Common myeloid progenitor, CD34-positive (primary cell): ENCODE measurements around the gene ELOVL1.

ENCODE experiments used
- CTCF ChIA-PET: fragments of 350-600 bp; sonication (Branson Sonifier 250); formaldehyde crosslinking; loops from one replicate; lab custom pipeline; 2021; ENCODE audit warnings: antibody characterized with exemption; lab: Charles Lee
- POLR2A ChIA-PET: fragments of 350-600 bp; sonication (Branson Sonifier 250); formaldehyde crosslinking; loops from one replicate; lab custom pipeline; 2021; ENCODE audit warnings: antibody characterized with exemption; lab: Charles Lee
- DNase-seq, 3 donors: peaks; one replicate each; pipeline versions ENCODE4 v3.0.0 to v3.0.0-alpha.2; 2013
- H3K27ac ChIP-seq, 2 experiments: 1 replicate in 1 of 2; 2 replicates in 1 of 2; pipeline ENCODE4 v1.7.0; 2013; ENCODE audit warnings: inconsistent platforms in 2 of 2, low read length in 2 of 2, mild to moderate bottlenecking in 2 of 2, low read depth in 1 of 2, moderate library complexity in 1 of 2; ENCODE audit not compliant: severe bottlenecking in 2 of 2, insufficient read depth in 1 of 2, poor library complexity in 1 of 2
- H3K27me3 ChIP-seq, 5 experiments: replicated peaks in 2 of 5; 1 replicate in 3 of 5; 2 replicates in 2 of 5; pipeline versions ENCODE4 v1.6.1 to v1.7.0; 2013; ENCODE audit warnings: low read length in 4 of 5, mild to moderate bottlenecking in 2 of 5, moderate library complexity in 2 of 5, inconsistent platforms in 1 of 5; ENCODE audit not compliant: insufficient read depth in 5 of 5, control insufficient read depth in 4 of 5
- H3K36me3 ChIP-seq, 4 experiments: 1 replicate in 2 of 4; 2 replicates in 2 of 4; pipeline versions ENCODE4 v1.6.1 to v1.7.0; 2013; ENCODE audit warnings: low read length in 3 of 4, control low read depth in 1 of 4, mild to moderate bottlenecking in 1 of 4; ENCODE audit not compliant: control insufficient read depth in 4 of 4, insufficient read depth in 4 of 4
- H3K4me1 ChIP-seq, 4 experiments: 1 replicate in 3 of 4; 2 replicates in 1 of 4; pipeline versions ENCODE4 v1.6.1 to v1.7.1; 2013; ENCODE audit warnings: low read length in 3 of 4, mild to moderate bottlenecking in 3 of 4, control low read depth in 1 of 4, inconsistent platforms in 1 of 4, moderate library complexity in 1 of 4; ENCODE audit not compliant: control insufficient read depth in 4 of 4, insufficient read depth in 4 of 4; ENCODE audit errors: control extremely low read depth in 1 of 4
- H3K4me3 ChIP-seq, 7 experiments: 1 replicate in 4 of 7; 2 replicates in 3 of 7; pipeline versions ENCODE4 v1.5.1 to v1.7.0; 2013; ENCODE audit warnings: mild to moderate bottlenecking in 7 of 7, low read length in 6 of 7, moderate library complexity in 6 of 7, inconsistent platforms in 2 of 7, low read depth in 2 of 7, control low read depth in 1 of 7; ENCODE audit not compliant: insufficient read depth in 4 of 7, control insufficient read depth in 1 of 7; ENCODE audit errors: extremely low read depth in 1 of 7
- H3K9me3 ChIP-seq, 5 experiments: 1 replicate in 4 of 5; 2 replicates in 1 of 5; pipeline versions ENCODE4 v1.6.1 to v1.7.1; 2013; ENCODE audit warnings: low read length in 4 of 5, mild to moderate bottlenecking in 2 of 5, inconsistent platforms in 1 of 5, low read depth in 1 of 5, moderate library complexity in 1 of 5; ENCODE audit not compliant: control insufficient read depth in 4 of 5, insufficient read depth in 2 of 5; ENCODE audit errors: control extremely low read depth in 1 of 5
- WGBS: methylation state at CpG from one replicate; pipeline ENCODE4 v1.1.5; 2013; ENCODE audit not compliant: insufficient coverage; 5-methylcytosine and 5-hydroxymethylcytosine counted together

The ELOVL1 gene

GRCh38 chr1:43383449-43383848, 15.6 kb upstream of the ELOVL1 start:
- no peak overlapping the region for H3K27ac ChIP-seq
- H3K36me3 ChIP-seq: peaks cover 22 to 65% (median 40%) of the 10 kb centered on the region in 4 experiments
- H3K9me3 ChIP-seq: no peaks in the 10 kb centered on the region
- peak in 1 of 3 donors; percentile 28 for DNase-seq
- WGBS: 100% methylated on average over 2 of the region's 2 CpGs
- no peak overlapping the region for H3K4me3 ChIP-seq
- ChIA-PET POLR2A (no interaction called here), CTCF (interaction anchor here (1.3 to 3.5 kb wide), 6 partner anchors 15 to 157 kb away, joined by 3 to 20 read pairs (median 5); no protein-coding TSS in a partner anchor)
- H3K4me1 ChIP-seq: peaks cover 2 to 20% (median 10%) of the 10 kb centered on the region in 4 experiments
- no peaks in the 10 kb centered on the region for H3K27me3 ChIP-seq

GRCh38 chr1:43382027-43382779, 14.4 kb upstream of the ELOVL1 start:
- no peaks in the 10 kb centered on the region for H3K9me3 ChIP-seq
- POLR2A ChIA-PET: interaction anchor here (0.5 kb wide), 1 partner anchor 543 kb away, joined by 3 read pairs; no protein-coding TSS in a partner anchor
- H3K4me3 ChIP-seq: no peak overlapping the region
- CTCF ChIA-PET: interaction anchor here (0.7 to 3.5 kb wide), 8 partner anchors 9 to 589 kb away, joined by 3 to 20 read pairs (median 3); no protein-coding TSS in a partner anchor
- DNase-seq: no peak
- peaks cover 19 to 54% (median 39%) of the 10 kb centered on the region in 4 experiments for H3K36me3 ChIP-seq
- WGBS: 90% methylated on average over 5 of the region's 6 CpGs
- H3K27ac ChIP-seq: no peak overlapping the region
- peaks cover 2 to 16% (median 7%) of the 10 kb centered on the region in 4 experiments for H3K4me1 ChIP-seq
- H3K27me3 ChIP-seq: no peaks in the 10 kb centered on the region

- peaks cover 13 to 49% (median 35%) of the 10 kb centered on the region in 4 experiments for H3K36me3 ChIP-seq
- WGBS: 54% methylated on average over 3 of the region's 3 CpGs
- no peak overlapping the region for H3K4me3 ChIP-seq
- H3K27me3 ChIP-seq: no peaks in the 10 kb centered on the region
- peak; percentile 17 to 50 (median 49) for DNase-seq
- no peak overlapping the region for H3K27ac ChIP-seq
- H3K9me3 ChIP-seq: no peaks in the 10 kb centered on the region
- peaks cover 2 to 16% (median 7%) of the 10 kb centered on the region in 4 experiments for H3K4me1 ChIP-seq
- ChIA-PET CTCF (interaction anchor here (0.7 to 3.5 kb wide), 6 partner anchors 9 to 588 kb away, joined by 3 to 20 read pairs (median 3); no protein-coding TSS in a partner anchor), POLR2A (interaction anchor here (0.5 kb wide), 1 partner anchor 543 kb away, joined by 3 read pairs; no protein-coding TSS in a partner anchor)
Measured at GRCh38 chr1:43381612-43382011, 13.8 kb upstream of the ELOVL1 start.

GRCh38 chr1:43379476-43379875, 11.7 kb upstream of the ELOVL1 start:
- Histone ChIP-seq H3K9me3 (no peaks in the 10 kb centered on the region), H3K27ac (no peak overlapping the region), H3K4me3 (no peak overlapping the region), H3K36me3 (peaks cover 0 to 28% (median 17%) of the 10 kb centered on the region in 4 experiments), H3K4me1 (peaks cover 2 to 16% (median 7%) of the 10 kb centered on the region in 4 experiments), H3K27me3 (no peaks in the 10 kb centered on the region)
- POLR2A ChIA-PET: no interaction called here
- no peak for DNase-seq
- CTCF ChIA-PET: no interaction called here
- WGBS: 100% methylated on average over 1 of the region's 1 CpG

GRCh38 chr1:43377831-43378230, 10.0 kb upstream of the ELOVL1 start:
- Histone ChIP-seq H3K9me3 (no peaks in the 10 kb centered on the region), H3K4me1 (peaks cover 2 to 16% (median 7%) of the 10 kb centered on the region in 4 experiments), H3K27me3 (no peaks in the 10 kb centered on the region), H3K27ac (no peak overlapping the region), H3K4me3 (no peak overlapping the region), H3K36me3 (peaks cover 0 to 11% (median 5%) of the 10 kb centered on the region in 4 experiments)
- DNase-seq: no peak
- ChIA-PET CTCF (interaction anchor here (1.3 to 2.1 kb wide), 4 partner anchors 20 to 144 kb away, joined by 3 to 6 read pairs (median 4); partner anchors contain the start of gene CDC20), POLR2A (no interaction called here)
- WGBS: no CpG with 5 or more reads among the region's 1 CpG

- no peak overlapping the region for H3K27ac ChIP-seq
- H3K9me3 ChIP-seq: no peaks in the 10 kb centered on the region
- H3K4me3 ChIP-seq: no peak overlapping the region
- CTCF ChIA-PET: interaction anchor here (1.2 to 2.1 kb wide), 5 partner anchors 22 to 150 kb away, joined by 3 to 8 read pairs (median 5); no protein-coding TSS in a partner anchor
- 82% methylated on average over 6 of the region's 7 CpGs for WGBS
- peaks cover under 1 to 6% (median 4%) of the 10 kb centered on the region in 4 experiments for H3K4me1 ChIP-seq
- POLR2A ChIA-PET: no interaction called here
- peaks cover 0 to 1% (median 0%) of the 10 kb centered on the region in 4 experiments for H3K36me3 ChIP-seq
- no peaks in the 10 kb centered on the region for H3K27me3 ChIP-seq
- no peak for DNase-seq
Measured at GRCh38 chr1:43376723-43377235, 9.0 kb upstream of the ELOVL1 start.
